Measurements from ENCODE around the gene THADA. TPM values are rescaled to one million over a fixed set of nuclear protein-coding genes. Genes with fewer than 3 reads are reported as not detected.

The THADA gene
- total RNA-seq, 1 experiment from 2014 or later: 20.1 TPM

GRCh38 chr2:43194121-43194869 is 401.5 kb downstream of the THADA start:
- H3K36me3 Mint-ChIP-seq (ENCODE audit: insufficient read depth in 1 of 3, low read depth in 3 of 3): no peaks in the 10 kb centered on the region
- WGBS (ENCODE audit: extremely low coverage, insufficient read length, low lambda C conversion rate): no CpG with 5 or more reads among the region's 13 CpGs
- H3K27me3 ChIP-seq (ENCODE audit: insufficient read depth, low read length): no peaks in the 10 kb centered on the region
- H3K56ac ChIP-seq (ENCODE audit: insufficient read length, low read depth, low read length): no peak overlapping the region
- H3K79me2 ChIP-seq (ENCODE audit: insufficient read depth, low read length): no peaks in the 10 kb centered on the region
- no peaks in the 10 kb centered on the region for H3K27me3 Mint-ChIP-seq (ENCODE audit: low read depth)
- H2AK5ac ChIP-seq (ENCODE audit: insufficient read length, low read length): no peak overlapping the region
- no peak overlapping the region for H2BK12ac ChIP-seq (ENCODE audit: insufficient read length, low read depth, low read length)
- H2AFZ ChIP-seq (ENCODE audit: low read length): no peak overlapping the region
- H2BK15ac ChIP-seq (ENCODE audit: low read depth, low read length): no peak overlapping the region
- H2BK120ac ChIP-seq (ENCODE audit: low read depth, low read length, poor library complexity, severe bottlenecking): no peak overlapping the region
- H3K18ac ChIP-seq (ENCODE audit: insufficient read length, low read depth, low read length): no peak overlapping the region
- H3K9ac ChIP-seq (ENCODE audit: extremely low read depth, insufficient read length, low read length): no peak overlapping the region
- H3K4me1 Mint-ChIP-seq: peaks cover 19 to 26% of the 10 kb centered on the region in 2 experiments
- 0 out of 2 replicates have a peak overlapping the region, but pooled peaks have one; percentile 24 for H3K14ac ChIP-seq (ENCODE audit: insufficient read depth, low read length)
- no peaks in the 10 kb centered on the region for H3K9me3 Mint-ChIP-seq
- H3K23me2 ChIP-seq (ENCODE audit: insufficient read length, low read depth, low read length, poor library complexity, severe bottlenecking): no peaks in the 10 kb centered on the region
- H3T11ph ChIP-seq (ENCODE audit: low read length): no peak overlapping the region
- H3K4me3 Mint-ChIP-seq: no peak overlapping the region
- H4K91ac ChIP-seq (ENCODE audit: insufficient read length, low read depth, low read length): no peak overlapping the region
- TF ChIP-seq, protein P1, sequence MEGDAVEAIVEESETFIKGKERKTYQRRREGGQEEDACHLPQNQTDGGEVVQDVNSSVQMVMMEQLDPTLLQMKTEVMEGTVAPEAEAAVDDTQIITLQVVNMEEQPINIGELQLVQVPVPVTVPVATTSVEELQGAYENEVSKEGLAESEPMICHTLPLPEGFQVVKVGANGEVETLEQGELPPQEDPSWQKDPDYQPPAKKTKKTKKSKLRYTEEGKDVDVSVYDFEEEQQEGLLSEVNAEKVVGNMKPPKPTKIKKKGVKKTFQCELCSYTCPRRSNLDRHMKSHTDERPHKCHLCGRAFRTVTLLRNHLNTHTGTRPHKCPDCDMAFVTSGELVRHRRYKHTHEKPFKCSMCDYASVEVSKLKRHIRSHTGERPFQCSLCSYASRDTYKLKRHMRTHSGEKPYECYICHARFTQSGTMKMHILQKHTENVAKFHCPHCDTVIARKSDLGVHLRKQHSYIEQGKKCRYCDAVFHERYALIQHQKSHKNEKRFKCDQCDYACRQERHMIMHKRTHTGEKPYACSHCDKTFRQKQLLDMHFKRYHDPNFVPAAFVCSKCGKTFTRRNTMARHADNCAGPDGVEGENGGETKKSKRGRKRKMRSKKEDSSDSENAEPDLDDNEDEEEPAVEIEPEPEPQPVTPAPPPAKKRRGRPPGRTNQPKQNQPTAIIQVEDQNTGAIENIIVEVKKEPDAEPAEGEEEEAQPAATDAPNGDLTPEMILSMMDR (conservative IDR thresholded peaks at IDR 0.05): no peak
- no peak overlapping the region for H3K27ac ChIP-seq (ENCODE audit: insufficient read length, low read depth, low read length)
- DNase-seq: no peak
- no peak overlapping the region for H2BK5ac ChIP-seq (ENCODE audit: insufficient read length, low read length)
- no peaks in the 10 kb centered on the region for H4K20me1 ChIP-seq (ENCODE audit: control insufficient read depth, insufficient read depth, insufficient read length)
- no peak overlapping the region for H3K4me2 ChIP-seq (ENCODE audit: insufficient read depth, insufficient read length, low read length)
- H3K9me3 ChIP-seq (ENCODE audit: control insufficient read depth, low read depth, low read length): no peaks in the 10 kb centered on the region
- H3K23ac ChIP-seq (ENCODE audit: insufficient read length, low read depth, low read length): no peak overlapping the region
- H3K4ac ChIP-seq (ENCODE audit: low read depth, low read length): no peak overlapping the region
- no peaks in the 10 kb centered on the region for H3K79me1 ChIP-seq (ENCODE audit: insufficient read depth, low read depth, low read length, poor library complexity, severe bottlenecking)
- H4K8ac ChIP-seq (replicated peaks; ENCODE audit: insufficient read length, low read depth, low read length): no peak overlapping the region
- no peak overlapping the region for H4K5ac ChIP-seq (ENCODE audit: insufficient read length, low read depth, low read length)
- no peak overlapping the region for H2BK20ac ChIP-seq (ENCODE audit: low read depth, low read length, poor library complexity, severe bottlenecking)
- H3K4me1 ChIP-seq (ENCODE audit: insufficient read depth, low read length): no peaks in the 10 kb centered on the region; the same call in 1 of the 2 replicates
- peak overlapping the region in 2 of 3 experiments; percentile 52 to 89; a peak in 3 of 7 replicates for H3K27ac Mint-ChIP-seq

All from H9 (cell line).